ENCODE data around the gene BMF. TPM values are rescaled to one million over a fixed set of nuclear protein-coding genes. Genes with fewer than 3 reads are reported as not detected.

Gene BMF
- total RNA-seq, 2 donors from 2014 or later = 8.8 to 19.0 TPM

DNA sequence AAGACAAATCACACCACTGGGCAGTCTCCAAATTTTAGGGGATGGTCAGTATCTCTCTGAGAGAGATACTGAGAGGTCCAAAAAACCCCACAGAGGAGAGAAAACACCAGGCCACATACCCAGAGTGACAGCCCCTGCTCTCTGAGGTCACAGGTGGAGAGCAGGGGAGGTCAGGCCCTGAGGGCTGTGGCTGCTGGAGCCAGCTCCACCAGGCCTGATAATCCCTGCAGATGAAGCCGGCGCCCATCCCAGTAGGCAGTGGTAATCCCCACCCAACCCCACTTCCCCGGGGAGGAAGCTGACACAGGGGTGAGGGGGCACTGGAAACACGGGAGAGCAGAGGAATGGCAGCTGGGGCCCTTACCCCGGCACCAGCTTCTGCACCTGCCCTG lies 38.5 kb downstream of the BMF start:
- DNase-seq (ENCODE audit: low spot score) = no peak
- Histone ChIP-seq H3K4me1 (replicated peaks) (peaks cover 14% of the 10 kb centered on the region), H3K9me3 (no peaks in the 10 kb centered on the region), H3K36me3 (no peaks in the 10 kb centered on the region), H3K4me3 (no peak overlapping the region), H3K27ac (no peak overlapping the region), H3K27me3 (replicated peaks; ENCODE audit: insufficient read depth) (no peaks in the 10 kb centered on the region)
- TF ChIP-seq, protein P1, sequence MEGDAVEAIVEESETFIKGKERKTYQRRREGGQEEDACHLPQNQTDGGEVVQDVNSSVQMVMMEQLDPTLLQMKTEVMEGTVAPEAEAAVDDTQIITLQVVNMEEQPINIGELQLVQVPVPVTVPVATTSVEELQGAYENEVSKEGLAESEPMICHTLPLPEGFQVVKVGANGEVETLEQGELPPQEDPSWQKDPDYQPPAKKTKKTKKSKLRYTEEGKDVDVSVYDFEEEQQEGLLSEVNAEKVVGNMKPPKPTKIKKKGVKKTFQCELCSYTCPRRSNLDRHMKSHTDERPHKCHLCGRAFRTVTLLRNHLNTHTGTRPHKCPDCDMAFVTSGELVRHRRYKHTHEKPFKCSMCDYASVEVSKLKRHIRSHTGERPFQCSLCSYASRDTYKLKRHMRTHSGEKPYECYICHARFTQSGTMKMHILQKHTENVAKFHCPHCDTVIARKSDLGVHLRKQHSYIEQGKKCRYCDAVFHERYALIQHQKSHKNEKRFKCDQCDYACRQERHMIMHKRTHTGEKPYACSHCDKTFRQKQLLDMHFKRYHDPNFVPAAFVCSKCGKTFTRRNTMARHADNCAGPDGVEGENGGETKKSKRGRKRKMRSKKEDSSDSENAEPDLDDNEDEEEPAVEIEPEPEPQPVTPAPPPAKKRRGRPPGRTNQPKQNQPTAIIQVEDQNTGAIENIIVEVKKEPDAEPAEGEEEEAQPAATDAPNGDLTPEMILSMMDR (IDR thresholded peaks at IDR 0.05) = no peak
- TF ChIP-seq POLR2A (IDR thresholded peaks at IDR 0.05) = no peak
- TF ChIP-seq POLR2AphosphoS5 (IDR thresholded peaks at IDR 0.05) = no peak
- intact Hi-C loops (cut with DNase I) = no loop called here
- 93% methylated on average over 5 of the region's 5 CpGs for WGBS

DNA sequence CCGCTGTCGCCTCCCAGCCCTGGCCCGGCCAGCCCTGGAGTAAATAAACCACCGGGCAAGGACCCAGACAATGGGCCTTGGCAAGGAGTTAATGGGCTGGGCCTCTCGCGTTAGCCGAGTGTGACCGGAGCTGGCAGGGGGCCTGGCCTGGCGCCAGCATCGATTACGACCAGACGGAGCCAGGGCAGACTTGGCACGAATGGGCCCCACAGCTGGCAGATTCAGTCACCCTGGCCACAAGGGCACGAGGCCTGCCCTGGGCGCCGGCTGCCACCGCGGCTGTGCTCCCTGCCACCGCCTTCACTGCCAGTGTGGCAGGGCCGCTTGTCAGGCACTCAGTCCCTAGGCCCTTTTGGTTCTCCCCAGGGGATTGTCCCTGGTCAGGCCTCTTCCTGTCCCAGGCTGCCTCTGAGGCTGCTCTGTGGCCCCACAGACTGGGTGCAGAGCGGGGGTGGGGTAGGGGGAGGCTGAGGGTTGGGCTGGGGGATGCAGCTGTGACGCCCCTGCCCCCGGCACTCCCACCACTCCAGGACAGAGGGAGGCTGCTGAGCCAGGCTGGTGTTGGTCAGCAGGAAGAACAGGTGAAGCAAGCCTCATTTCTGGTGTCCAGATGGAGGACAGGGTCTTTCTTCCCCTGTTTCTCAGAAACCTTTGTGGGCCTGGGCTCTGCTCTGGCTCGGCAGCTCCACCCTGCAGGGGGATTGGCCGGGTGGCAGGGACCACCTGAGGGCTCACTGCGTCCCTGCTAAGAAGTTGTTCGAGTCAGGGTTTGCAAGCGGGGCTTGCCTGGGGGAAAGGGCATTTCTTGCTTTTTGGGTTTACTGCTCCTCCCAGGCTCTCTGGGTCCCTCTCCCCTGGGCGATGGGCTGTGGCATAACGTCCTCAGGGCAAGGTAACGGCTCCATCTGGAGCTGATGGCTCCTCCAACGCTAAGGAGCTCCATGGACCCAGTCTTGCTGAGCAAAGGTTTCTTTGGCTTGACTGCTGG lies 39.2 kb downstream of the BMF start:
- no peaks in the 10 kb centered on the region for H3K9me3 ChIP-seq
- intact Hi-C loops (cut with DNase I) = no loop called here
- 51% methylated on average over 17 of the region's 32 CpGs for WGBS
- no peaks in the 10 kb centered on the region for H3K36me3 ChIP-seq
- H3K27me3 ChIP-seq (replicated peaks; ENCODE audit: insufficient read depth) = no peaks in the 10 kb centered on the region
- H3K27ac ChIP-seq = peak overlapping the region; percentile 50 to 68
- DNase-seq (ENCODE audit: low spot score) = peak; percentile 95
- TF ChIP-seq POLR2AphosphoS5 (IDR thresholded peaks at IDR 0.05) = peak; percentile 85
- no peak for TF ChIP-seq POLR2A (IDR thresholded peaks at IDR 0.05)
- H3K4me1 ChIP-seq (replicated peaks) = peaks cover 14% of the 10 kb centered on the region
- no peak overlapping the region for H3K4me3 ChIP-seq

DNA sequence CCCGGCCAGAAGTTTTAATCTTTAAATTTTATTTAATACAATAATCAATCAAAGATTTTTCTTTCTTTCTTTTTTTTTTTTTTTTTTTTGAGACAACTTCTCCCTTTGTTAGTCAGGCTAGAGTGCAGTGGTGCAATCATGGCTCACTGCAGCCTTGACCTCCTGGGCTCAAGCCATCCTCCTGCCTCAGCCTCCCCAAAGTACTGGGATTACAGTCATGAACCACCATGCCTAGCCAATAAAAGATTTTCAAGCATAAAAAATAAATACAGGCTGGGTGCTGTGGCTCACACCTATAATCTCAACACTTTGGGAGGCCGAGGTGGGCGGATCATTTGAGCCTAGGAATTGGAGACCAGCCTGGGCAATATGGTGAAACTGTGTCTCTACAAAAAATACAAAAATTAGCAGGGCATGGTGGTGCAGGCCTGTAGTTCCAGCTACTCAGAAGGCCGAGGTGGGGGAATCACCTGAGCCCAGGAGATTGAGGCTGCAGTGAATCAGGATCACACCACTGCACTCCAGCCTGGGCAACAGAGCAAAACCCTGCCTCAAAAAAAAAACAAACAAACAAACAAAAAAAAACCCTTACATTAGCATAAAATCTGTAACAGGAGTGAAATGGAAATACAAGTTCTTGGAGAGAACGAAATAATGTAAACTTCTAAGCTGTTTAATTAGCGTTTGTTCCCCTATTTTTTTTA lies 40.6 kb downstream of the BMF start:
- Histone ChIP-seq H3K4me1 (replicated peaks) (peaks cover 14% of the 10 kb centered on the region), H3K9me3 (no peaks in the 10 kb centered on the region), H3K27ac (no peak overlapping the region), H3K4me3 (no peak overlapping the region), H3K27me3 (replicated peaks; ENCODE audit: insufficient read depth) (no peaks in the 10 kb centered on the region), H3K36me3 (no peaks in the 10 kb centered on the region)
- intact Hi-C loops (cut with DNase I) = no loop called here
- no peak for DNase-seq (ENCODE audit: low spot score)
- 67% methylated on average over 6 of the region's 6 CpGs for WGBS
- TF ChIP-seq, protein P1 (IDR thresholded peaks at IDR 0.05) = no peak
- TF ChIP-seq POLR2AphosphoS5 (IDR thresholded peaks at IDR 0.05) (no peak), POLR2A (IDR thresholded peaks at IDR 0.05) (no peak)

DNA sequence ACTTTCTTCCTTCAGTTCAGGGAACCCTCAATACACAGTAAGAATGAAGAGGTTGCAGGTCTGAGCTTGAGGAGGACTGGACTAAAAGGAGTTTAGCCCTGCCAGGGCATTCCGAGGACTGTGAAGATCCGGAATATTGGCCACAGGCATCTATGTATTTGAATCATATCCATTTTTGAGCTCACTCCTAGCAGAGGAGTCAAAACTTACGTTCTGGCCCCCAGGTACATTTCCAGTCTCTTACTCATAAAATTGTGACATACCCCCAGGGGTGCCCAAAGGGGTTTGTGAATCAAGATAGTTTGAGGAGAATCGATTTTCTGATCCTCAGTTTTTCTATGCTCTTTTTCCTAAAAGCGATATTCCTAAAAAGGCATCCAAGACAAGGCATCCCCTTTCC lies 42.1 kb downstream of the BMF start:
- TF ChIP-seq, protein P1 (IDR thresholded peaks at IDR 0.05) = no peak
- TF ChIP-seq POLR2A (IDR thresholded peaks at IDR 0.05) = no peak
- no peak for TF ChIP-seq POLR2AphosphoS5 (IDR thresholded peaks at IDR 0.05)
- no peaks in the 10 kb centered on the region for H3K27me3 ChIP-seq (replicated peaks; ENCODE audit: insufficient read depth)
- no peaks in the 10 kb centered on the region for H3K36me3 ChIP-seq
- intact Hi-C loops (cut with DNase I) = no loop called here
- H3K27ac ChIP-seq = no peak overlapping the region
- no peak for DNase-seq (ENCODE audit: low spot score)
- H3K4me1 ChIP-seq (replicated peaks) = peaks cover 14% of the 10 kb centered on the region
- no peaks in the 10 kb centered on the region for H3K9me3 ChIP-seq
- H3K4me3 ChIP-seq = no peak overlapping the region
- 80% methylated on average over 5 of the region's 5 CpGs for WGBS

DNA sequence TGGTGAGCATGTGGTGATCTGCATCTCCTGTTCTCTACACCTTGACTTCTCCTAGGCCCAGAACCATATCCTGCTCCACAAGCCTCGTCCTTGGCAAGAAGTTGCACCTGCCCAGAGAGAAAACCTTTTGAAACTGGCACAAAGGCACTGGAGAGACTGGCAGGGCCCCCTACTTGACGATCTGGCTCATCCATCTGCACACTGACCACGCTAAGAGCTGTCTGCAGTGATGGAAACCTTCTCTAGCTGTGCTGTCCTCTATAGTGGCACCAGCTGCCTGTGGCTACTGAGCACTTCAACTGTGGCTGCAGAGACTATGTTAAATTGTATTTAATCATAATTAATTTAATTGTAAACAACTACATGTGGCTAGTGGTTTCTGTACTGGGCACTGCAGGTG lies 43.5 kb downstream of the BMF start:
- DNase-seq (ENCODE audit: low spot score) = no peak
- 79% methylated on average over 3 of the region's 3 CpGs for WGBS
- Histone ChIP-seq H3K36me3 (no peaks in the 10 kb centered on the region), H3K9me3 (no peaks in the 10 kb centered on the region), H3K27me3 (replicated peaks; ENCODE audit: insufficient read depth) (no peaks in the 10 kb centered on the region), H3K27ac (no peak overlapping the region), H3K4me3 (no peak overlapping the region), H3K4me1 (replicated peaks) (peaks cover 14% of the 10 kb centered on the region)
- intact Hi-C loops (cut with DNase I) = no loop called here
- TF ChIP-seq POLR2AphosphoS5 (IDR thresholded peaks at IDR 0.05) (no peak), POLR2A (IDR thresholded peaks at IDR 0.05) (no peak)
- TF ChIP-seq, protein P1 (IDR thresholded peaks at IDR 0.05) = no peak

Measured in prostate gland (tissue), 2 donors.